HG03108 (cell line): ENCODE data around the gene RRAD.
"Not testable (repeated sequence)": the region's sequence is repeated elsewhere in the genome, so short reads cannot be mapped to it uniquely, and the experiment has no call there.

Experiments
- ATAC-seq: cut with Tn5 transposase; IDR thresholded peaks from one replicate; pipeline ENCODE4 v1.9.1; 2021; ENCODE audit warnings: moderate library complexity; ENCODE audit not compliant: unreplicated experiment

Gene RRAD

DNA sequence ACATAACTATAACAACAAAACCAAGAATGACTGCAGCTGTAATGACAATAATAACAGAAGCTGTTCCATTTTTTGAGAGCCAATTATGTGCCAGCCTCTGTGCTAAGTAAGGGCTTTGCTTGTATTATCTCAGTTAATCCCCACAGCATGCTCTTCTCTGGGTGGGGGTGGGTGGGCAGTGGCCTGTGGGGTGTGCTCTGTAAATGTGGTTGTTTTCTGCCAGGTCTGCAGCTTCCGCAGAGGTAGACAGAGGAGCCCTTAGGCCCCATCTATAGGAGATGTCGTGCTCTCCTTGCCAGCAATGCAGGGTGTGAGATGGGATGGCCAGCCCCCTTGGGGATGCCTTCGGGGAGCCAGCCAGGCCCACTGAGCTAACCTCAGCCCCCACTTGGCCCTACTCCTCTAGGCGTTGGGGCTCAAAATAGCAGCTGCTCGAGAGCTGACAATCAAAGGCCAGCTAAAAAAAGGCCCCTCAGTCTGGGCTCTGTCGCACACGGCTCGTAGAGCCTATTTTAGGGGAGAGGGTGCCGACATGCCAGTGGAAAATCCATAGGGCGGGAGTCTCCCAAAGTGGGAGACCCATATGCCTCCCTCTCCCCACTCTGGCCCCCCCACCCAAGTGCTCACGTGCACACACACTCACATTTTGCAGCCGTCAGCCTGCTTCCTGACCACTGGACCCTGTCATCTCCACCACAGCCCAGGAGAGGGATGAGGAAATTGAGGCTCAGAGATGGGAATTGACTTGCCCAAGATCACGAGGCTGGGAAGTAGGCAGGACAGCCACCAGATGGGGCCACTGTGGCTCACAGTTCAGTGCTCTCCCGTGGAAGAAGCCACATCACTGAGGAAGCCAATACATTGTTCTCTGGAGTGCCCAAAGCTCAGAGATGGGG, 22.4 kb downstream of the RRAD start:
- no peak for ATAC-seq

DNA sequence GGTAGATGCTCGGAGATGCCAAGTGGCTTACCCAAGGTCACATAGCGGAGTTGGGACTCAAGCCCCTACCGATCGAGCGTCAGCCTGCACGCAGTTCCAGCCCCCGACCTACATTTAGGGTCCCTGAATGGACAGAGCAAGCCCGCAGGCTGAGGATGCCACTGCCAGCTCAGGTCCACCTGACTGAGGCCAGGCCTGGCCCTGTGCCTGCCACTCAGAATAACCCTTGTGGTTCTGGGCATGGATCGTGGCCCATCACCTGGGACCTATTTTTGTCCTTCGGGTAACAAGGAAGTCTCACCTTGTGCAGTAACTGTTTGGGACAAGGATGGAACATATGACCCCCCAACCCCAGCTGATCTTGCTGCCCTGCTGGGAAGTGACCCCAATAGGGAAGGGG, 23.7 kb downstream of the RRAD start:
- ATAC-seq = no peak

GRCh38 chr16:66900721-66901441, 24.5 kb downstream of the RRAD start:
- no peak for ATAC-seq

- no peak for ATAC-seq
Observed at GRCh38 chr16:66899945-66900710, 25.2 kb downstream of the RRAD start.

DNA sequence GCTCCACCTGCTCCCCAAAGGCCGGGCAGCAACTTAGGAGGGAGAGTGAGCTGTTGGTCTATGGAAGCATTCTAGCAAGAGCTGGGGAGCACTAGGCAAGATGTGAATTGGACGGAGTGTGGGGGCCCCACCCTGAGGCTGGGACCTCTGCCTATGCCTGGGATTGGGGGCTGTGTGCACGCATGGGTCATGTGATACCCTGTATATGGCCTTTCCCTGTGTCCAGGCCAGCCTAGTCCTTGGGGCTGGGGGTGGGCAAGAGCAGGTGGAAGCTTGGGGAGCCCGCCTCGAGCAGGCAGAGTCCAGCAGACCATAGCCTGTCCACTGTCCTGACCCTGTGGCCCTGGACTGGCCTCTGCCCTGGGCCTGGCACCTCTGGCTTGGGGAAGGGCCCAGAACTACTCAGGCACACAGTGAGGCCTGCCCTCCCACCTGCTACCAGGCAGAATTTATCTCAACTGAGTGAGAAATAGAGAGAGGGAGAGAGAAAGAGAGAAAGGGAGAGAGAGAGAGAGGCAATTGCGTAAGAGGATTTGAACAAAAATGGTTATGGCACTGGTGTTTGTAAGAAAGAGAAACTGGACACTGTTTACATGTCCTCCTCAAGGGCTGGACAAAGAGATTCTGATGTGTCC, 25.9 kb downstream of the RRAD start:
- no peak for ATAC-seq

DNA sequence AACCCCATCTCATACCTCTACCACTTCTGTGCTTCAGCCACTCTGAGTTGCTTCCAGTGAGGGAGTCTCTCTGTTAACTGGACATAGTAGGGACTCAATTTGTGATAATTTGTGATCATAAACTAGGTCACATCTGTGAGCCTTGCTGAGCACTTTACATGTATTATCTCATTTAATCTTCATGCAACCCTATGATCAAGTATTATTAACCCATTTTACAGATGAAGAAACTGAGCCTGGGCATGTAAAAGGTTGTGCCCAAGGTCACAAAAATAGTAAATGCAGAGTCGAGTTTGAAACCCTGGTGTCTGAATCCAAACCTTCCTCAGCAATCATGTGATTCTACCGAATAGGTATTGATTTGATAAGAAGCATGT, 26.4 kb downstream of the RRAD start:
- no peak for ATAC-seq

GRCh38 chr16:66898207-66898606, 27.1 kb downstream of the RRAD start:
- no peak for ATAC-seq

GRCh38 chr16:66896682-66897081, 28.7 kb downstream of the RRAD start:
- not testable (repeated sequence) for ATAC-seq

DNA sequence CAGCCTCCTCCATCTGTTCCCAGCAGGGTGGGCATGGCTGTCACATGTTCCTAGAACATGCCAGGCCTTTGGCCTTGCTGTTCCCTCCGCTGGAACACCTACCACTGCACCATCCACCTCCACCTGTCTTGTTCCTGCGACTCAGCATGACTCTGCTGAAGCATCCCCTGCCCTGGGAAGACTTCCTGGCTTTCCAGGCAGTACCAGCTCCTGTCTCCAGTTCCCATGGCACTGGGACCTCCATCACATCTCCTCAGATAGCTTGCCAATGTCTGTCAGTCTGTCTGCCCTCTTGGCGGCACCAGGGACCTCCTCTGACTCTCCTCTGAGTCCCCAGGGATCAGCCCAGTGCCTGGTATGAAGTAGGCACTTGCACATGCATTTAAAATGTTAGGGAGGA, 29.3 kb downstream of the RRAD start:
- ATAC-seq = no peak

GRCh38 chr16:66895689-66895979, 29.7 kb downstream of the RRAD start:
- no peak for ATAC-seq

- peak; percentile 67 for ATAC-seq
Observed at GRCh38 chr16:66894948-66895688, 30.2 kb downstream of the RRAD start.

GRCh38 chr16:66894055-66894454, 31.3 kb downstream of the RRAD start:
- ATAC-seq = no peak

GRCh38 chr16:66891797-66892196, 33.5 kb downstream of the RRAD start:
- no peak for ATAC-seq

DNA sequence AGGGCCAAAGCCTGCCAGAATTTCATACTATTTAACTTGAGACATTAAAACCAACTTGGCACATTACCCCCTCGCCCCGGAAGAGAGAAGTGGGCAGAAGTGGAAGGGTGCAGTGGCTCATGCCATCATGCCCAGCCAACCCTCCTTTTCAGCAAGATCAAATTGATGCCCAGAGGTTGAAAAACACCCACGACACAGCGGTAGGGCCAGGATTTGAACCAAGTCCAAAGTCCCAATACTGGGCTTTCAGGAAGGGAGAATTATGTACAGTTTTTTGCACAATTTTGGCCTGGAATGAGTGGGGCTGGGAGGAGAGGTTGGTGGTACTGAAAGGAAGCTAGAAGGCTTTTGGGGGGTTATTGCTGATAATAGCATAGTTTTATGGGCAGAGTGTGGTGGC, 34.0 kb downstream of the RRAD start:
- no peak for ATAC-seq

GRCh38 chr16:66890799-66891198, 34.5 kb downstream of the RRAD start:
- ATAC-seq = no peak

- no peak for ATAC-seq
Observed at GRCh38 chr16:66889622-66890021, 35.7 kb downstream of the RRAD start.

GRCh38 chr16:66888647-66889615, 36.4 kb downstream of the RRAD start:
- ATAC-seq = no peak

GRCh38 chr16:66886914-66887313, 38.4 kb downstream of the RRAD start:
- ATAC-seq = no peak

- no peak for ATAC-seq
Observed at GRCh38 chr16:66886321-66886720, 39.0 kb downstream of the RRAD start.
